ENCODE results near the gene SH3GLB1.

SH3GLB1 gene

DNA sequence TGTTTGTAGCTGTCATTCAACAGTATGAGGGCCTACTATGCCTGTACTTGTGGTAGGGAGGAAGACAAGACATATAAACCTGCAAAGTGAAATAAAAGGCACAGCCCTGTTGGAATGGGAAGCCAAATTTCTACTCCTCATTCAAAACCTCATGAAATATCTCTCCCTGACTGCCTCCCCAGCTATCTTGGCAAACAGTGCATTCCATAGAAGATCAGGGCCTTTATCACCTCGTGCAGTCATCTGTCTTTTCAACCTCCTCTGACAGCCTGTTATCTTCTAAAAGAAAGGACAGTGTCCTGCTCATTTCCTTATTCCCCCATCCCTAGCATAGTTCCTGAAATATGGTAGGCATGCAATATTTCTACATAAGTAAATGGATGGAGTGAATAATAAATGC, 71.0 kb downstream of the SH3GLB1 start:
- H3K4me3 ChIP-seq (ENCODE audit: insufficient read depth in 1 of 2, low read depth in 1 of 2, low read length in 2 of 2) = no peak overlapping the region
- no peak overlapping the region for H3K9ac ChIP-seq (ENCODE audit: low read length)
- no peak overlapping the region for H3K18ac ChIP-seq (ENCODE audit: low read depth in 1 of 2, low read length in 2 of 2)
- H3K14ac ChIP-seq (ENCODE audit: low read length in 2 of 2) = no peak overlapping the region
- H3K9me3 ChIP-seq (ENCODE audit: control insufficient read depth, low read length) = no peaks in the 10 kb centered on the region
- H2BK15ac ChIP-seq (ENCODE audit: low read depth, poor library complexity, severe bottlenecking) = no peak overlapping the region
- no peak overlapping the region for H3K27ac ChIP-seq (ENCODE audit: low read length, poor library complexity, severe bottlenecking)
- peak overlapping the region in 1 of 2 experiments; percentile 58 for H3K4ac ChIP-seq (ENCODE audit: low read depth in 1 of 2, low read length in 2 of 2)
- H3K79me1 ChIP-seq (replicated peaks; ENCODE audit: low read length, poor library complexity, severe bottlenecking) = no peaks in the 10 kb centered on the region
- H2BK120ac ChIP-seq (ENCODE audit: low read depth, low read length) = no peak overlapping the region
- no peak overlapping the region for H3K23ac ChIP-seq (ENCODE audit: low read length in 2 of 2)
- H3K27me3 ChIP-seq (ENCODE audit: control insufficient read depth in 1 of 2, insufficient read depth in 1 of 2, low read length in 2 of 2) = no peaks in the 10 kb centered on the region
- peaks cover 5% of the 10 kb centered on the region for H3K4me1 ChIP-seq (ENCODE audit: control insufficient read depth, insufficient read depth, low read depth, low read length)
- no peak overlapping the region for H2BK5ac ChIP-seq (ENCODE audit: low read depth, low read length, poor library complexity, severe bottlenecking)
- no peak overlapping the region for H4K8ac ChIP-seq (ENCODE audit: low read length)
- H3K36me3 ChIP-seq (ENCODE audit: control insufficient read depth in 1 of 2, insufficient read depth in 2 of 2, low read depth in 1 of 2, low read length in 2 of 2) = no peaks in the 10 kb centered on the region
- H2AFZ ChIP-seq (ENCODE audit: low read depth, low read length) = no peak overlapping the region
- H4K91ac ChIP-seq (ENCODE audit: low read length) = no peak overlapping the region
- no peak overlapping the region for H2AK5ac ChIP-seq (ENCODE audit: low read length, severe bottlenecking)
- H3K4me2 ChIP-seq (ENCODE audit: low read length, poor library complexity, severe bottlenecking) = no peak overlapping the region
- WGBS = 29% methylated on average over 1 of the region's 1 CpG
- no peak for DNase-seq
- no peak overlapping the region for H2BK12ac ChIP-seq (ENCODE audit: low read length in 2 of 2)

DNA sequence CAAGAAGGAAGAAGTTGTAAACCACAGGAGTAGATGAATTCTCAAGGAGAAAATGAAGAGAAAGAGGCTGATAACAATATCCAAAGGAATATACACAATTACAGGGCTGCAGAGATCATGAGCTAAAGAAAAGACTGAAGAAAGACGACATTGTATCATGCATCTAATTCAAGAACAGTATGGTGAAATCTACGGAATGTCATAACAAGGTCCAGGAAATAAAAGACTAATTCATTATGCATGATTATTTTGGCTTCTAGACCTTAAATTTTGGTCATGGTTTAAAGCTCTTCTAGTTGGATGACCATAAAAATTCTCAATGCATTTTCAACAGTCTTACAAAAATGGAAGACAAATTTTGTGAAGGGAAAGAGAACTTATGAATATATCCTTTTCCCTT, 71.7 kb downstream of the SH3GLB1 start:
- DNase-seq = no peak
- Histone ChIP-seq H3K9ac (ENCODE audit: low read length) (no peak overlapping the region), H2BK5ac (ENCODE audit: low read depth, low read length, poor library complexity, severe bottlenecking) (no peak overlapping the region), H4K91ac (ENCODE audit: low read length) (no peak overlapping the region), H4K8ac (ENCODE audit: low read length) (no peak overlapping the region), H2BK15ac (ENCODE audit: low read depth, poor library complexity, severe bottlenecking) (no peak overlapping the region), H2BK12ac (ENCODE audit: low read length in 2 of 2) (no peak overlapping the region), H3K4me3 (ENCODE audit: insufficient read depth in 1 of 2, low read depth in 1 of 2, low read length in 2 of 2) (no peak overlapping the region), H3K79me1 (replicated peaks; ENCODE audit: low read length, poor library complexity, severe bottlenecking) (no peaks in the 10 kb centered on the region), H3K27me3 (ENCODE audit: control insufficient read depth in 1 of 2, insufficient read depth in 1 of 2, low read length in 2 of 2) (no peaks in the 10 kb centered on the region), H3K27ac (ENCODE audit: low read length, poor library complexity, severe bottlenecking) (no peak overlapping the region), H3K4ac (ENCODE audit: low read depth in 1 of 2, low read length in 2 of 2) (no peak overlapping the region), H2AFZ (ENCODE audit: low read depth, low read length) (no peak overlapping the region), H2BK120ac (ENCODE audit: low read depth, low read length) (no peak overlapping the region), H3K4me2 (ENCODE audit: low read length, poor library complexity, severe bottlenecking) (no peak overlapping the region), H3K14ac (ENCODE audit: low read length in 2 of 2) (no peak overlapping the region), H3K36me3 (ENCODE audit: control insufficient read depth in 1 of 2, insufficient read depth in 2 of 2, low read depth in 1 of 2, low read length in 2 of 2) (no peaks in the 10 kb centered on the region), H3K18ac (ENCODE audit: low read depth in 1 of 2, low read length in 2 of 2) (no peak overlapping the region), H3K9me3 (ENCODE audit: control insufficient read depth, low read length) (no peaks in the 10 kb centered on the region), H3K23ac (ENCODE audit: low read length in 2 of 2) (no peak overlapping the region), H3K4me1 (ENCODE audit: control insufficient read depth, insufficient read depth, low read depth, low read length) (peaks cover 5% of the 10 kb centered on the region), H2AK5ac (ENCODE audit: low read length, severe bottlenecking) (no peak overlapping the region)
- 100% methylated on average over 1 of the region's 2 CpGs for WGBS

- H3K4me1 ChIP-seq (ENCODE audit: control insufficient read depth, insufficient read depth, low read depth, low read length) = peaks cover 4% of the 10 kb centered on the region
- no peak overlapping the region for H3K4me2 ChIP-seq (ENCODE audit: low read length, poor library complexity, severe bottlenecking)
- peak overlapping the region in 1 of 2 experiments; percentile 40 for H3K4ac ChIP-seq (ENCODE audit: low read depth in 1 of 2, low read length in 2 of 2)
- no peak for DNase-seq
- no peaks in the 10 kb centered on the region for H3K9me3 ChIP-seq (ENCODE audit: control insufficient read depth, low read length)
- 80% methylated on average over 2 of the region's 2 CpGs for WGBS
- no peaks in the 10 kb centered on the region for H3K36me3 ChIP-seq (ENCODE audit: control insufficient read depth in 1 of 2, insufficient read depth in 2 of 2, low read depth in 1 of 2, low read length in 2 of 2)
- H3K23ac ChIP-seq (ENCODE audit: low read length in 2 of 2) = no peak overlapping the region
- no peaks in the 10 kb centered on the region for H3K79me1 ChIP-seq (replicated peaks; ENCODE audit: low read length, poor library complexity, severe bottlenecking)
- peak overlapping the region in 1 of 2 experiments; percentile 6 for H3K4me3 ChIP-seq (ENCODE audit: insufficient read depth in 1 of 2, low read depth in 1 of 2, low read length in 2 of 2)
- H3K27me3 ChIP-seq (ENCODE audit: control insufficient read depth in 1 of 2, insufficient read depth in 1 of 2, low read length in 2 of 2) = no peaks in the 10 kb centered on the region
- H2AK5ac ChIP-seq (ENCODE audit: low read length, severe bottlenecking) = no peak overlapping the region
- peak overlapping the region in 1 of 2 experiments; percentile 59 for H2BK12ac ChIP-seq (ENCODE audit: low read length in 2 of 2)
- peak overlapping the region in 1 of 2 experiments; percentile 46 for H3K14ac ChIP-seq (ENCODE audit: low read length in 2 of 2)
- no peak overlapping the region for H2BK5ac ChIP-seq (ENCODE audit: low read depth, low read length, poor library complexity, severe bottlenecking)
- H4K91ac ChIP-seq (ENCODE audit: low read length) = no peak overlapping the region
- peak overlapping the region in 1 of 2 experiments; percentile 61 for H3K18ac ChIP-seq (ENCODE audit: low read depth in 1 of 2, low read length in 2 of 2)
- no peak overlapping the region for H2BK120ac ChIP-seq (ENCODE audit: low read depth, low read length)
- no peak overlapping the region for H3K9ac ChIP-seq (ENCODE audit: low read length)
- H3K27ac ChIP-seq (ENCODE audit: low read length, poor library complexity, severe bottlenecking) = no peak overlapping the region
- no peak overlapping the region for H4K8ac ChIP-seq (ENCODE audit: low read length)
- H2AFZ ChIP-seq (ENCODE audit: low read depth, low read length) = peak overlapping the region; percentile 31
- H2BK15ac ChIP-seq (ENCODE audit: low read depth, poor library complexity, severe bottlenecking) = no peak overlapping the region
Measured at GRCh38 chr1:86778569-86779239, 74.3 kb downstream of the SH3GLB1 start.

DNA sequence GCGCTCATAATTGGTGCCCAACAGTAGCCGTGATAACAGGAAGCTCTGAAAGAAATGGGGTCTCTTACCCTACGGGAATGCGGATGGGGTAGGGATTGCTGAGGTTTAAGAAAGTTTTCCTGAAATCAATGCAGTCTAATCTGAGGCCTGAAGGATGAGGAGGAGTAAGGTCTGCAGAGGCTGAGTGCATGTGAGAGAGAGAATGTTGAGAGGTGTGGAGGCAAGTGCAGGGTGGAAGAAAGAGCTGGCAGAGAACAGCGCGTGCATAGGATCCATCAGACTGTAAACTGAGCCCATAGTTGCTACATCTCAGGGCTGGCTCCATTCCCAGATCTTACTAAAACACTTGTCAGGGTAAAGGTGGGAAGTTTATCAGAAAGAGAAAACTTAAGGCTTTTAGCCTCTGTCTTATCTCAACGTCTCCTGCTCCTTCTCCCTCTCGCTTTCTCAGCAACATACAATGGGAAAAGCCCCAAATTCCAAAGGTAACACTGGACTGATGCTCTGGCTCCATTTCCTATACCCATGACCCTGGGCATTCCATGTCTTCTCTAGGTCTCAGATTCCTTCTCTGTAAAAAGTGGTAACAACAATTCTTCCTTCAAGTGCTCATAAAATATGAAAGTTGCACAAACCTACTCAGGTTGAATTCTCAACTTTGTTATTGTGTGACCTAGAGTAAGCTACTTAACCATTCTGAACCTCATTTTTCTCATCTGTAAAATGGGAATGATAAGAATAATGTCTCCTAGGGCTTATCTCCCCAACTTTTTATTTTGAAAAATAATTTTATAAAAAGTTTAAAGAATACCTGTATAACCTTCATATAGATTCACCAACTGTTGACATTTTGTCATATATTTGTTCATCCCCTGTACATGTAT, 75.2 kb downstream of the SH3GLB1 start:
- no peaks in the 10 kb centered on the region for H3K27me3 ChIP-seq (ENCODE audit: control insufficient read depth in 1 of 2, insufficient read depth in 1 of 2, low read length in 2 of 2)
- no peak overlapping the region for H2AFZ ChIP-seq (ENCODE audit: low read depth, low read length)
- WGBS = 76% methylated on average over 7 of the region's 8 CpGs
- no peak overlapping the region for H2BK15ac ChIP-seq (ENCODE audit: low read depth, poor library complexity, severe bottlenecking)
- H3K18ac ChIP-seq (ENCODE audit: low read depth in 1 of 2, low read length in 2 of 2) = peak overlapping the region in 1 of 2 experiments; percentile 60
- H2AK5ac ChIP-seq (ENCODE audit: low read length, severe bottlenecking) = no peak overlapping the region
- no peaks in the 10 kb centered on the region for H3K4me1 ChIP-seq (ENCODE audit: control insufficient read depth, insufficient read depth, low read depth, low read length)
- H4K8ac ChIP-seq (ENCODE audit: low read length) = no peak overlapping the region
- H3K36me3 ChIP-seq (ENCODE audit: control insufficient read depth in 1 of 2, insufficient read depth in 2 of 2, low read depth in 1 of 2, low read length in 2 of 2) = no peaks in the 10 kb centered on the region
- no peak overlapping the region for H3K23ac ChIP-seq (ENCODE audit: low read length in 2 of 2)
- H3K4me3 ChIP-seq (ENCODE audit: insufficient read depth in 1 of 2, low read depth in 1 of 2, low read length in 2 of 2) = no peak overlapping the region
- no peak overlapping the region for H3K4me2 ChIP-seq (ENCODE audit: low read length, poor library complexity, severe bottlenecking)
- DNase-seq = peak; percentile 50
- H4K91ac ChIP-seq (ENCODE audit: low read length) = no peak overlapping the region
- no peak overlapping the region for H3K9ac ChIP-seq (ENCODE audit: low read length)
- no peak overlapping the region for H3K27ac ChIP-seq (ENCODE audit: low read length, poor library complexity, severe bottlenecking)
- H3K14ac ChIP-seq (ENCODE audit: low read length in 2 of 2) = no peak overlapping the region
- H3K9me3 ChIP-seq (ENCODE audit: control insufficient read depth, low read length) = no peaks in the 10 kb centered on the region
- no peaks in the 10 kb centered on the region for H3K79me1 ChIP-seq (replicated peaks; ENCODE audit: low read length, poor library complexity, severe bottlenecking)
- H2BK120ac ChIP-seq (ENCODE audit: low read depth, low read length) = no peak overlapping the region
- H2BK12ac ChIP-seq (ENCODE audit: low read length in 2 of 2) = no peak overlapping the region
- no peak overlapping the region for H2BK5ac ChIP-seq (ENCODE audit: low read depth, low read length, poor library complexity, severe bottlenecking)
- H3K4ac ChIP-seq (ENCODE audit: low read depth in 1 of 2, low read length in 2 of 2) = no peak overlapping the region

All from mesenchymal stem cell (in vitro differentiated cells and primary cell).